HUES64 (cell line): ENCODE measurements around the gene CCR5AS.

ENCODE experiments used
- H3K27ac ChIP-seq: 2 replicates; pipeline ENCODE4 v1.7.0; 2013; ENCODE audit warnings: low read depth, low read length, inconsistent platforms
- H3K27me3 ChIP-seq: 2 replicates; pipeline ENCODE4 v1.6.1; 2013; ENCODE audit warnings: mild to moderate bottlenecking, low read length; ENCODE audit not compliant: insufficient read depth
- H3K36me3 ChIP-seq: 2 replicates; pipeline ENCODE4 v1.6.1; 2013; ENCODE audit warnings: mild to moderate bottlenecking, low read length; ENCODE audit not compliant: insufficient read depth
- H3K4me1 ChIP-seq: 2 replicates; pipeline ENCODE4 v1.6.1; 2013; ENCODE audit warnings: mild to moderate bottlenecking, low read length, moderate library complexity; ENCODE audit not compliant: insufficient read depth
- H3K4me3 ChIP-seq: 2 replicates; pipeline ENCODE4 v1.5.1; 2013; ENCODE audit warnings: mild to moderate bottlenecking, low read length, moderate library complexity
- H3K9ac ChIP-seq: 2 replicates; pipeline ENCODE4 v1.6.1; 2013; ENCODE audit warnings: mild to moderate bottlenecking, low read depth, low read length
- H3K9me3 ChIP-seq: 2 replicates; pipeline ENCODE4 v1.6.1; 2013; ENCODE audit warnings: low read depth, low read length; ENCODE audit not compliant: insufficient read depth
- WGBS: fragments of 150-250, 120-280 bp; methylation state at CpG from one replicate; pipeline ENCODE4 v1.1.7; 2013; ENCODE audit warnings: missing lambda C conversion rate; 5-methylcytosine and 5-hydroxymethylcytosine counted together

CCR5AS gene

GRCh38 chr3:46365041-46365440 is 41.8 kb downstream of the CCR5AS start:
- Histone ChIP-seq H3K4me1 (no peaks in the 10 kb centered on the region), H3K9ac (no peak overlapping the region), H3K9me3 (no peaks in the 10 kb centered on the region), H3K27me3 (no peaks in the 10 kb centered on the region), H3K27ac (no peak overlapping the region), H3K36me3 (no peaks in the 10 kb centered on the region), H3K4me3 (no peak overlapping the region)
- WGBS, result 95% methylated on average over 2 of the region's 4 CpGs

GRCh38 chr3:46361408-46362283 is 45.2 kb downstream of the CCR5AS start:
- H3K4me3 ChIP-seq, result no peak overlapping the region
- WGBS, result 94% methylated on average over 8 of the region's 8 CpGs
- no peaks in the 10 kb centered on the region for H3K36me3 ChIP-seq
- no peak overlapping the region for H3K27ac ChIP-seq
- no peaks in the 10 kb centered on the region for H3K4me1 ChIP-seq
- no peaks in the 10 kb centered on the region for H3K9me3 ChIP-seq
- no peaks in the 10 kb centered on the region for H3K27me3 ChIP-seq
- no peak overlapping the region for H3K9ac ChIP-seq

- Histone ChIP-seq H3K27ac (no peak overlapping the region), H3K4me3 (no peak overlapping the region), H3K27me3 (no peaks in the 10 kb centered on the region), H3K9ac (no peak overlapping the region), H3K36me3 (no peaks in the 10 kb centered on the region), H3K9me3 (no peaks in the 10 kb centered on the region), H3K4me1 (no peaks in the 10 kb centered on the region)
- WGBS, result 79% methylated on average over 6 of the region's 6 CpGs
Observed at GRCh38 chr3:46360907-46361306, 46.0 kb downstream of the CCR5AS start.

GRCh38 chr3:46359733-46360493 is 47.0 kb downstream of the CCR5AS start:
- 87% methylated on average over 11 of the region's 11 CpGs for WGBS
- H3K4me3 ChIP-seq, result no peak overlapping the region
- H3K9ac ChIP-seq, result no peak overlapping the region
- H3K36me3 ChIP-seq, result no peaks in the 10 kb centered on the region
- no peaks in the 10 kb centered on the region for H3K27me3 ChIP-seq
- H3K27ac ChIP-seq, result no peak overlapping the region
- no peaks in the 10 kb centered on the region for H3K9me3 ChIP-seq
- H3K4me1 ChIP-seq, result no peaks in the 10 kb centered on the region

DNA sequence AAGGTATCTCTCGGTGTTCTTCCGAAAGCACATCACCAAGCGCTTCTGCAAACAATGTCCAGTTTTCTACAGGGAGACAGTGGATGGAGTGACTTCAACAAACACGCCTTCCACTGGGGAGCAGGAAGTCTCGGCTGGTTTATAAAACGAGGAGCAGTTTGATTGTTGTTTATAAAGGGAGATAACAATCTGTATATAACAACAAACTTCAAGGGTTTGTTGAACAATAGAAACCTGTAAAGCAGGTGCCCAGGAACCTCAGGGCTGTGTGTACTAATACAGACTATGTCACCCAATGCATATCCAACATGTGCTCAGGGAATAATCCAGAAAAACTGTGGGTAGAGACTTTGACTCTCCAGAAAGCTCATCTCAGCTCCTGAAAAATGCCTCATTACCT is 48.4 kb downstream of the CCR5AS start:
- H3K4me1 ChIP-seq, result no peaks in the 10 kb centered on the region
- no peak overlapping the region for H3K27ac ChIP-seq
- H3K9ac ChIP-seq, result no peak overlapping the region
- WGBS, result 94% methylated on average over 6 of the region's 6 CpGs
- H3K36me3 ChIP-seq, result no peaks in the 10 kb centered on the region
- H3K27me3 ChIP-seq, result no peaks in the 10 kb centered on the region
- H3K9me3 ChIP-seq, result no peaks in the 10 kb centered on the region
- H3K4me3 ChIP-seq, result no peak overlapping the region

GRCh38 chr3:46356909-46357308 is 50.0 kb downstream of the CCR5AS start:
- Histone ChIP-seq H3K36me3 (no peaks in the 10 kb centered on the region), H3K9ac (no peak overlapping the region), H3K4me1 (no peaks in the 10 kb centered on the region), H3K9me3 (no peaks in the 10 kb centered on the region), H3K27me3 (no peaks in the 10 kb centered on the region), H3K4me3 (no peak overlapping the region), H3K27ac (no peak overlapping the region)
- WGBS, result 95% methylated on average over 4 of the region's 4 CpGs

GRCh38 chr3:46356276-46356675 is 50.6 kb downstream of the CCR5AS start:
- Histone ChIP-seq H3K27me3 (no peaks in the 10 kb centered on the region), H3K4me1 (no peaks in the 10 kb centered on the region)
- WGBS, result 80% methylated on average over 3 of the region's 3 CpGs

GRCh38 chr3:46354984-46355383 is 51.9 kb downstream of the CCR5AS start:
- H3K4me1 ChIP-seq, result no peaks in the 10 kb centered on the region
- H3K4me3 ChIP-seq, result no peak overlapping the region
- no peaks in the 10 kb centered on the region for H3K36me3 ChIP-seq
- no peaks in the 10 kb centered on the region for H3K9me3 ChIP-seq
- no peak overlapping the region for H3K9ac ChIP-seq
- H3K27me3 ChIP-seq, result no peaks in the 10 kb centered on the region
- no peak overlapping the region for H3K27ac ChIP-seq

More at GRCh38 chr3:46356276-46356675, 50.6 kb downstream of the CCR5AS start:
- Histone ChIP-seq H3K9me3 (no peaks in the 10 kb centered on the region), H3K36me3 (no peaks in the 10 kb centered on the region), H3K9ac (no peak overlapping the region), H3K27ac (no peak overlapping the region), H3K4me3 (no peak overlapping the region)

- Histone ChIP-seq H3K9ac (no peak overlapping the region), H3K27ac (no peak overlapping the region), H3K4me1 (no peaks in the 10 kb centered on the region), H3K27me3 (no peaks in the 10 kb centered on the region), H3K9me3 (no peaks in the 10 kb centered on the region), H3K36me3 (no peaks in the 10 kb centered on the region), H3K4me3 (no peak overlapping the region)
- WGBS, result 86% methylated on average over 1 of the region's 1 CpG
Observed at GRCh38 chr3:46354478-46354877, 52.4 kb downstream of the CCR5AS start.

- Histone ChIP-seq H3K27ac (no peak within 1 kb of the TSS), H3K4me1 (no peaks in the 10 kb centered on the region), H3K27me3 (no peaks in the 10 kb centered on the region), H3K4me3 (no peak within 1 kb of the TSS), H3K36me3 (no peaks in the 10 kb centered on the region), H3K9ac (no peak within 1 kb of the TSS), H3K9me3 (no peaks in the 10 kb centered on the region)
- WGBS, result 93% methylated on average over 7 of the region's 7 CpGs
Observed at GRCh38 chr3:46353647-46354410, 53.0 kb downstream of the CCR5AS start, which contains the start of gene CCR2. Gene CCR2, plus strand, starts transcription at chr3:46354111. Its CDS starts 3,417 bp downstream, at chr3:46357528.

DNA sequence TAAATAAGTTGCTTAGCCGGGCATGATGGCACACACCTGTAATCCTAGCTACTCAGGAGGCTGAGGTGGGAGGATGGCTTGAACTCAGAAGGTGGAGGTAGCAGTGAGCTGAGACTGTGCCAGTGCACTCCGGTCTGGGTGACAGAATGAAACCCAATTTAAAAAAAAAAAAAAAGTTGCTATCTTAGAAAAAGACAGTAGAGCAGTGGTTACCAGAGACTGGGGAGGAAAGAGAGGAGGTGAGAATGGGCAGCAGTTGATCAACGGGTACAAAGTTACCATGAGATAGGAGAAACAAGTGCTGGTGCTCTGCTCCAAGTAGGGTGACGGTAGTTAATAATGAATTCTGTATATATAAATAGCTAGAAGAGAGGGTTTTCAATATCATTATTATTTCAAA is 53.8 kb downstream of the CCR5AS start:
- H3K36me3 ChIP-seq, result no peaks in the 10 kb centered on the region
- WGBS, result 91% methylated on average over 3 of the region's 4 CpGs
- no peak overlapping the region for H3K4me3 ChIP-seq
- no peak overlapping the region for H3K27ac ChIP-seq
- H3K9ac ChIP-seq, result no peak overlapping the region
- 0 out of 2 replicates have a peak, but pooled peaks cover under 1% of the 10 kb centered on the region for H3K9me3 ChIP-seq
- no peaks in the 10 kb centered on the region for H3K27me3 ChIP-seq
- H3K4me1 ChIP-seq, result no peaks in the 10 kb centered on the region
